Gastrocnemius medialis (tissue), 4 donors: ENCODE data around the gene ACAD10. TPM values are rescaled to one million over a fixed set of nuclear protein-coding genes. Genes with fewer than 3 reads are reported as not detected.

Experiments used
- ATAC-seq, 2 donors: fragments of 150-250 bp; one replicate each; pipeline ENCODE4 v1.9.1; 2016
- DNase-seq, 2 donors: peaks; one replicate each; pipeline ENCODE4 v3.0.0-alpha.2; 2019
- H3K27ac ChIP-seq, 4 donors: fragments of 200-600 bp; sonication (generic); 1 replicate in 1 of 4; 2 replicates in 3 of 4; pipeline ENCODE4 v1.5.1; 2016 to 2018; ENCODE audit warnings: mild to moderate bottlenecking in 2 of 4, moderate library complexity in 1 of 4
- H3K27me3 ChIP-seq, 3 donors: fragments of 200-600 bp; sonication (generic) in 2 of 3; 1 replicate in 1 of 3; 2 replicates in 2 of 3; pipeline versions ENCODE4 v1.5.1 to v1.6.0; 2016 to 2019; ENCODE audit warnings: mild to moderate bottlenecking in 1 of 3, moderate library complexity in 1 of 3
- H3K36me3 ChIP-seq, 2 donors: fragments of 200-600 bp; sonication (generic) in 1 of 2; one replicate each; pipeline ENCODE4 v1.5.1; 2017 to 2018
- H3K4me1 ChIP-seq, 2 donors: fragments of 200-600 bp; sonication (generic) in 1 of 2; one replicate each; pipeline ENCODE4 v1.5.1; 2016 to 2017; ENCODE audit warnings: mild to moderate bottlenecking in 2 of 2
- H3K4me3 ChIP-seq, 4 donors: fragments of 200-600 bp; sonication (generic) in 3 of 4; 1 replicate in 1 of 4; 2 replicates in 3 of 4; pipeline ENCODE4 v1.5.1; 2016 to 2019; ENCODE audit warnings: mild to moderate bottlenecking in 2 of 4
- H3K9me3 ChIP-seq, 3 donors: fragments of 200-600 bp; sonication (generic) in 2 of 3; 1 replicate in 1 of 3; 2 replicates in 2 of 3; pipeline ENCODE4 v1.5.1; 2016 to 2019
- POLR2A ChIP-seq, 2 donors: fragments of 450-650 bp; IDR thresholded peaks; one replicate each; pipeline ENCODE4 v1.6.1; 2017; ENCODE audit warnings: antibody characterized with exemption in 2 of 2, mild to moderate bottlenecking in 2 of 2, moderate library complexity in 2 of 2
- in situ Hi-C, 4 donors: fragments of 200-750 bp; cut with MboI; loops; one replicate each; pipeline versions ENCODE4 v1.15.0 to v1.8.0; 2017; ENCODE audit warnings: low sequenced_read_pairs in 4 of 4
- intact Hi-C: fragments of 100-400 bp; cut with DNase I; formaldehyde crosslinking; loops from one replicate; pipeline ENCODE4 v1.15.1; 2023; ENCODE audit warnings: low total_unique reads
- total RNA-seq, 4 donors: library from RNA; depleted of rRNA; stranded (reverse); fragments of >200 nt; gene quantifications; one replicate each; pipeline versions ENCODE4 v1.1.0 to v1.2.3, GENCODE V29; 2016
- TF ChIP-seq, protein P1 (sequence below), 5 experiments: fragments of 450-650 bp in 3 of 5; fragments of 200-600 bp in 2 of 5; sonication (generic) in 2 of 5; IDR thresholded peaks in 4 of 5; conservative IDR thresholded peaks in 1 of 5; 1 replicate in 4 of 5; 2 replicates in 1 of 5; pipeline ENCODE4 v1.5.1; 2016 to 2019; ENCODE audit warnings: antibody characterized with exemption in 5 of 5, mild to moderate bottlenecking in 3 of 5, moderate library complexity in 3 of 5

Gene ACAD10
- total RNA-seq, 4 donors from 2014 or later: 8.3 to 12.6 (median 11.7) TPM

DNA sequence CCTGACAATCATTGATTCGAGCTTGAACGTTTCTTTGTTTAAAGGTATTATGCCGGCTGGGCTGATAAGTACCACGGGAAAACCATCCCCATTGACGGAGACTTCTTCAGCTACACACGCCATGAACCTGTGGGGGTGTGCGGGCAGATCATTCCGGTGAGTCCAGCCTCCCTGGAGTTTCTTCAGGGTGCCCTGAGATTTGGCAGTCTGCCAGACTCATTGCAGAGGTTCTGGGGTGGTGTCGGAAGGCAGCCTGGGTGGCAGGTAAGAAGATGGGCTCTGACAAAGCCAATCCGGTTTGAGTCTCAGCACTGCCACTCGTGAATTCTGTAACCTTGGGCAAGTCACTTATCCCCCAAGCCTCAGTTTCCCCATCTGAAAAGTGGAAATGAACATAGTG lies 103.9 kb downstream of the ACAD10 start:
- no peaks in the 10 kb centered on the region for H3K9me3 ChIP-seq
- no peak overlapping the region for H3K4me3 ChIP-seq
- peaks cover 0 to 48% of the 10 kb centered on the region in 2 donors for H3K36me3 ChIP-seq
- no peaks in the 10 kb centered on the region for H3K27me3 ChIP-seq
- in situ Hi-C loops: loop anchor here in 1 of 4 donors (5.0 kb wide), 1 partner anchor 37 kb away; no protein-coding TSS in a partner anchor
- no peak overlapping the region for H3K27ac ChIP-seq
- ATAC-seq: no peak
- intact Hi-C loops: no loop called here
- DNase-seq: no peak
- TF ChIP-seq, protein P1, sequence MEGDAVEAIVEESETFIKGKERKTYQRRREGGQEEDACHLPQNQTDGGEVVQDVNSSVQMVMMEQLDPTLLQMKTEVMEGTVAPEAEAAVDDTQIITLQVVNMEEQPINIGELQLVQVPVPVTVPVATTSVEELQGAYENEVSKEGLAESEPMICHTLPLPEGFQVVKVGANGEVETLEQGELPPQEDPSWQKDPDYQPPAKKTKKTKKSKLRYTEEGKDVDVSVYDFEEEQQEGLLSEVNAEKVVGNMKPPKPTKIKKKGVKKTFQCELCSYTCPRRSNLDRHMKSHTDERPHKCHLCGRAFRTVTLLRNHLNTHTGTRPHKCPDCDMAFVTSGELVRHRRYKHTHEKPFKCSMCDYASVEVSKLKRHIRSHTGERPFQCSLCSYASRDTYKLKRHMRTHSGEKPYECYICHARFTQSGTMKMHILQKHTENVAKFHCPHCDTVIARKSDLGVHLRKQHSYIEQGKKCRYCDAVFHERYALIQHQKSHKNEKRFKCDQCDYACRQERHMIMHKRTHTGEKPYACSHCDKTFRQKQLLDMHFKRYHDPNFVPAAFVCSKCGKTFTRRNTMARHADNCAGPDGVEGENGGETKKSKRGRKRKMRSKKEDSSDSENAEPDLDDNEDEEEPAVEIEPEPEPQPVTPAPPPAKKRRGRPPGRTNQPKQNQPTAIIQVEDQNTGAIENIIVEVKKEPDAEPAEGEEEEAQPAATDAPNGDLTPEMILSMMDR (IDR thresholded peaks at IDR 0.05 in 4 of 5, conservative IDR thresholded peaks at IDR 0.05 in 1 of 5): no peak
- TF ChIP-seq POLR2A (IDR thresholded peaks at IDR 0.05): no peak
- peaks cover 2 to 16% of the 10 kb centered on the region in 2 donors for H3K4me1 ChIP-seq

DNA sequence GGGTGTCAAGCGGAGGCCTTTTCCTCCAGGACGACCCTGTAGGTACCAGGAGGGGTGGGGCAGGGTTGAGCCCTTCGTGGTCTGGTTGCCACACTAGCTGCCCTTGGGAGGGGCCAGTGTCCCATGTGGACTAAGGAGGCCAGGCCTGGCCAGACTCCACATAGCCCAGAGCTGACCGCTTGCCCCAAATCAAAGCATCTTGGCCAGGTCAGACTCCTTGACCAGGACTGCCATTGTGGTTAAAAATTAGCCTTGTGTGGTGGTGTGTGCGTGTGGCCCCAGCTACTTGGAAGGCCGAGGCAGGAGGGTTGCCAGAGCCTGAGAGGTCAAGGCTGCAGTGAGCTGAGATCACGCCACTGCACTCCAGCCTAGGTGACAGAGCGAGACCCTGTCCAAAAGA lies 105.7 kb downstream of the ACAD10 start:
- Histone ChIP-seq H3K36me3 (peaks cover 0 to 56% of the 10 kb centered on the region in 2 donors), H3K4me3 (no peak overlapping the region), H3K9me3 (no peaks in the 10 kb centered on the region), H3K27ac (peak overlapping the region in 3 of 4 donors; percentile 43 to 78 (median 62)), H3K27me3 (no peaks in the 10 kb centered on the region), H3K4me1 (peaks cover 2 to 16% of the 10 kb centered on the region in 2 donors)
- DNase-seq (no peak), ATAC-seq (no peak)
- intact Hi-C loops (no loop called here), in situ Hi-C loops (no loop called here)
- TF ChIP-seq, protein P1 (IDR thresholded peaks at IDR 0.05 in 4 of 5, conservative IDR thresholded peaks at IDR 0.05 in 1 of 5): no peak

DNA sequence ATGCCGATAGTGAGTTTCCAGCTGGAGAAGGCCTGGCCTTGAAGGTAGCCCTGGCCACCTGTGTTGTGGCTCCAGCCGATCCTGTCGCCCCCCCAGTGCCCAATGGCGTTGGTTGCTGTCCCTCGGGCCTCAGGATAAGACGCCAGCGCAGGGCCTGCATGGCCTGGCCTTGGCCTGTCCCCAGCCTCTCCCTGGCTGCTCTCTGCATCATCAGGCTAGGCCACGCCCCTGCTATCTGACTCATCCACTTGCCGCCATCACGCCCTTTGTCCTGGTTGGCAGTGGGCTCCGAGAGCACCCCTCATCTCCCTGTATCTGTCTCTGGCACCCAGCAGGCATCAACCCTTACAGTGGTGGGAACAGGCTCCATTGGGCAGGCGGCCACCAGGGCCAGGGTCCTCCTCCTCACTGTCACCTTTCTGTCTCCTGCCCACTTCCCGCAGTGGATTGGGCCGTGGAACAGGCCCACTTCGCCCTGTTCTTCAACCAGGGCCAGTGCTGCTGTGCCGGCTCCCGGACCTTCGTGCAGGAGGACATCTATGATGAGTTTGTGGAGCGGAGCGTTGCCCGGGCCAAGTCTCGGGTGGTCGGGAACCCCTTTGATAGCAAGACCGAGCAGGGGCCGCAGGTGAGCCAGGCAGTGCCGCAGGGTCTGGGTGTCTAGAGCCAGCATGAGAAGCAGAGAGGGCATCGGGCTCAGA lies 106.5 kb downstream of the ACAD10 start:
- Histone ChIP-seq H3K27ac (peak overlapping the region; percentile 43 to 78 (median 54)), H3K36me3 (peaks cover 0 to 59% of the 10 kb centered on the region in 2 donors), H3K4me1 (peaks cover under 1 to 12% of the 10 kb centered on the region in 2 donors), H3K4me3 (no peak overlapping the region), H3K9me3 (no peaks in the 10 kb centered on the region), H3K27me3 (no peaks in the 10 kb centered on the region)
- peak in 1 of 2 donors; percentile 43 for ATAC-seq
- TF ChIP-seq, protein P1 (IDR thresholded peaks at IDR 0.05 in 4 of 5, conservative IDR thresholded peaks at IDR 0.05 in 1 of 5): no peak
- TF ChIP-seq POLR2A (IDR thresholded peaks at IDR 0.05): no peak
- intact Hi-C loops (no loop called here), in situ Hi-C loops (no loop called here)
- peak in 1 of 2 donors; percentile 70 for DNase-seq

DNA sequence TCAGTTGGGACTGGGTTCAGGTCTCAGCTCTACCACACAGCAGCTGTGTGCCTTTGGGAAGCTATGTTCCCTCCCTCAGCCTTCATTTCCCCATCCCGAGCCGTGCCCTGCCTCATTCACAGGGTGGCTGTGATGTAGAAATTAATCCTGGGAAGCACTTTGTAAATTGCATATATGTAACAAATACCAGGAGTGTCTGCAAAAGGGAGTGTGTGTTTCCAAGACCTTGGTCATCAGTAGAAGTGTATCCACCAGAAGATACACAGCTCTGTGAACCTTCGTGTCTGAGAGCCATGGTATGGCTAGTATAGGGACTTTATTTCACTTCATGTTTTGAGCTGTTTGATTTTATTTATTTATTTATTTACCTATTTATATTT lies 107.0 kb downstream of the ACAD10 start:
- peak overlapping the region; percentile 43 to 78 (median 54) for H3K27ac ChIP-seq
- TF ChIP-seq, protein P1 (IDR thresholded peaks at IDR 0.05 in 4 of 5, conservative IDR thresholded peaks at IDR 0.05 in 1 of 5): no peak
- no peak for TF ChIP-seq POLR2A (IDR thresholded peaks at IDR 0.05)
- DNase-seq (no peak), ATAC-seq (no peak)
- in situ Hi-C loops (no loop called here), intact Hi-C loops (no loop called here)
- H3K9me3 ChIP-seq: no peaks in the 10 kb centered on the region
- H3K4me3 ChIP-seq: no peak overlapping the region
- peaks cover 0 to 63% of the 10 kb centered on the region in 2 donors for H3K36me3 ChIP-seq
- no peaks in the 10 kb centered on the region for H3K27me3 ChIP-seq
- peaks cover 0 to 7% of the 10 kb centered on the region in 2 donors for H3K4me1 ChIP-seq
